GM12865 (cell line): ENCODE results near the gene PITX2.

Experiments used
- DNase-seq: peaks from one replicate; pipeline ENCODE4 v3.0.0; 2010; ENCODE audit warnings: low read depth
- H3K4me3 ChIP-seq: 2 replicates; pipeline ENCODE4 v1.5.1; 2011; ENCODE audit warnings: mild to moderate bottlenecking, low read depth, low read length, control low read depth
- CTCF ChIP-seq: IDR thresholded peaks from 2 replicates; pipeline ENCODE4 v1.5.1; 2011; ENCODE audit warnings: low read length, control low read depth, low read depth, inconsistent platforms; ENCODE audit not compliant: insufficient read depth; ENCODE audit errors: missing control alignments

The PITX2 gene

DNA sequence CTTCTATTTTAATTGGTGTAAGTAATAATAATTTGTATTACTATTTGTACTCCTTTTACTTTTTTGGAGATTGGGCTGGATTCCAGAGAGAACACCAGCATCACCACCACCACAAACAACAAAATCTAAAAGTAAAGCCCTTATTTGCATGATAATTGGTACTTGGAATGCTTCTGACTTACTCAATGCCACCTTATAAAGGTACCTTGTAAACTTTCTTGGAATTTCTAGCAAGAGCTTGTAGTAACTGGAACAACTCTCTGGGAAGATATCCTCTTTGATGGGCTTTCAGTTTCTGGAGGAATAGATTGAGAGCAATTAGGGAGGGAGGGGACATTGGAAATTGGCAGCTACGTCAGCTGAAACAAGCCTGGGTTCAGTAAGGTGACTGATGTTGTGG is 20.2 kb upstream of the PITX2 start:
- TF ChIP-seq CTCF, result no peak
- H3K4me3 ChIP-seq, result no peak overlapping the region
- DNase-seq, result no peak

DNA sequence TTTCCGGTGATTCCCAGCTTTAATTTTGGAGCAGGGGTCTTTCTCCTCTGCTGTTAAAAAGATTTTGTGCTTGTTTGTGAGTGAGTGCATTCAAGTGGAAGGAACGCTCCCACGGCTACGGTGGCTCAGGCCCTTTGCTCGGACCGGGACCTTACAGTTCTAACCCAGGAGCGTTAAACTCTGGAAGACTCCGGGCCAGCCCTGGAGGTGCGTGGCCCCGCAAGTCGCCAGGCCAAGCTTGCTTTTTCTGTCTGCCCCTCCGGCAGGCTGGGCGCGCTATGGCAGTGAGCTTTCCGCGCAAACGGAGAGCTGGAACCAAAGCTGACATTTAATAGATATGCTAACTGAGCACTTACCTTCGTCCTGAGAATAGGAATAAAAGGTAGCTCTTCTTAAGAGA is 18.3 kb upstream of the PITX2 start:
- no peak overlapping the region for H3K4me3 ChIP-seq
- no peak for TF ChIP-seq CTCF
- DNase-seq, result no peak

GRCh38 chr4:110640576-110640975 is 17.7 kb upstream of the PITX2 start:
- no peak overlapping the region for H3K4me3 ChIP-seq
- TF ChIP-seq CTCF, result no peak
- DNase-seq, result no peak

DNA sequence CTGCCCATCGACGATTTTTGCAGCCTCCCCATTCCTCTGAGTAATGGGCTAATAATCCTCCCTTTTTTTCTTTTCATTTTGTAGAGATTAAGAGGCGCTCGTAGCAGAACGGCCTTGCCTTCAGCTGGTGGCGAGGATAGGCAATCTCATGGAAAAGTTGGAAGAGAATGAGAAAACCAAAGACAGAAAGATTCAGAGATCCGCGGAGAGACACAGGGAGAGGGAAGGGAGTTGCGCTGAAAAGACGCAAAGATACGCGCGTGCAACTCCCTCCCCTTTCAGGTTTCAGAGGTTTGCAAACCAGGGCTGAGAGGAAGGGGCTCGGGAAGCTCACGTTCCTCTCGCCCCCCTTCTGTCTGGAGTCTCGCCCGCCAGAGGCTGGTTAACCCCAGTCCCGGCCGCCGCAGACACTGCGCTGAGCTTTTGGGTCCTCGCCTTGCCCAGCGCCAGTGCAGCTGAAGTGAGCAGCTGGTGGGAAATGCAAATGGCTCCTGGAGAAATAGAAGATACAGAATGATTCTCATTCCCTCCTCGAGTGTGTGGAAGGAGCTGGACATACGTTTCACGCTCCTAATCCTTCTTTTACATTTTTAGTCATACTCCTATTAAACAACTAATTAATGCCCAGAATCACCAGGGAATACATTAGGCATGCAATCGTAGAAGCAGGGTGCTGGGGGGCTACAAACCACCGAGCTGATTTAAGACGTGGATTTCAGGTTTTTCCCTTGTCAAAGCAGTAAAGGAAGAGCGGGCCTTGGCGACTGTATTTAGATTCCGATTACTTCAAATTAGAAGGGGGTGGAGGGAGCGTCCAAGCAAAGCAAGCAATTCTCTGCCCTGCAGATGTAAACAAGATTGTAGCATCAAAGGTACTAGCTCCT is 16.6 kb upstream of the PITX2 start:
- no peak for TF ChIP-seq CTCF
- DNase-seq, result no peak
- H3K4me3 ChIP-seq, result no peak overlapping the region

DNA sequence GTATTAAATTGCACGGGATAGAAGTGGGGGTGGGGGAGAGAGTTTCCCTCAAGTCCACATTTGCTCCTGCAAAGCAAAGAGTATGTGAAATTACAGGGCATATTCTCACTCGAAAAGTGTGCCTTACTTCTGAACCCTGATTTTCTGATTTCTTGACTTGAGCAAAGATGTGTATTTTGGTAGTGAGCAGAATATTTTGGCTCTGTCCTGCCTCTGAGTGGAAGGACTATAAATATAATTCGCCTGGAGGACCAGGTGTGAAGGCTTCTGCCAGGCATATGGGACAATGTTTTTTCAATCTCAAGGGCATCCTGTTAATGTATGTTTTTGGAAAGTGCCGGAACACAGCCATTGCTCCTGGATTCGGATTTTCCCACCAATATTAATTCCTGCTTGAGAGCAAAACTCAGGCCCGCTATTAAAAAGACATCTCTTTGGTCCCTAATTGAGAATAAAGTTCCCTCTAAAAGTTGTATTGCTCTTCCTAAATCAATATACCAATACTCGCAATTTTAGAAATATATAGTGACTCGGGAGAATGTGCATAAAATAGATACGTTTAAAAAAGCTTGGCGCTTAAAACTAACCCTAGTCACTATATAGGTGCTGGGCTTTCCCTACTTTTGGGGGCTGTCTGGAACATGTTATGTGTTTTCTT is 15.3 kb upstream of the PITX2 start:
- DNase-seq, result no peak
- H3K4me3 ChIP-seq, result no peak overlapping the region
- no peak for TF ChIP-seq CTCF

DNA sequence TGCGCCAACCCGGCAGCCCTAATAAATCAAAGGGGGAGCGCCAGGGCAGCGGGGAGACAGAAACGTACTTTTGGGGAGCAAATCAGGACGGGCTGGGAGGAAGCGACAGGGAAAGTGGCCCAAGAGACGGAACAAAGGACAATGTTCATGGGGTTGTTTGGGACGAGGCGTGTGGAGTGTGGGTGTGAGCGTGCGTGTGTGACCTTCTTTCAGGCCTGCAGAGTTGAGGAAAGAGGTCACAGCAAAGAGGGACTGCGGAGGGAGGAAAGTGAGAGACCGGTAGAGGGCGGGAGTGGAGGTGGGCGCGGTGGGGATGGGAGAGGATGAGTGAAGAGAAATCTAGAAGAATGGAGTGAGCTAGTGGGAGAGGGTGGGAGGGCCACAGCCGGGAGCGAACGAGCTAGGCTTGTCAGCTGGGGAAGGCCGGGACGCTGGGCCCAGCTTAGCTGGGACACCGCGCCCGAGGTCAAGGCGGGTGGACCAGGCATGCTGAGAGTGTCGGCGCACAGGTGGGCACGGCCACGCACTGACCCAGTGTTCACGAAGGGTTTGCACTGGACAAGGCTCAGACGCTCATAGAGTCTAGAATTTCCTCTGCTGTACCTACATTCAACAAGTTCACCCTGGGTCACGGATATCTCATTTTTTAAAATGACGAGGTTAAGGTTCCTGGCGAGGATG is 14.7 kb upstream of the PITX2 start:
- DNase-seq, result no peak
- no peak overlapping the region for H3K4me3 ChIP-seq
- no peak for TF ChIP-seq CTCF
